Left kidney (tissue), 2 donors: ENCODE measurements around the gene ITPR1. TPM values are rescaled to one million over a fixed set of nuclear protein-coding genes. Genes with fewer than 3 reads are reported as not detected.
"Not testable (repeated sequence)": the region's sequence is repeated elsewhere in the genome, so short reads cannot be mapped to it uniquely, and the experiment has no call there.

Source experiments
- DNase-seq: peaks from one replicate; pipeline ENCODE4 v3.0.0-alpha.2; 2013
- polyA plus RNA-seq: library from polyadenylated mRNA; unstranded; fragments of 120-200 nt; gene quantifications from one replicate; pipeline ENCODE4 v1.2.1, GENCODE V29; 2013; ENCODE audit not compliant: insufficient read length

ITPR1 gene
- polyA plus RNA-seq, 1 donor, result 68.2 TPM

- DNase-seq, result not testable (repeated sequence)
Observed at GRCh38 chr3:4590849-4591248, 97.7 kb downstream of the ITPR1 start.

- DNase-seq, result no peak
Observed at GRCh38 chr3:4591669-4592068, 98.5 kb downstream of the ITPR1 start.

GRCh38 chr3:4593014-4593413, 99.9 kb downstream of the ITPR1 start:
- DNase-seq, result no peak

- DNase-seq, result peak; percentile 60
Observed at GRCh38 chr3:4595710-4596113, 102.6 kb downstream of the ITPR1 start.

GRCh38 chr3:4596612-4597011, 103.5 kb downstream of the ITPR1 start:
- peak; percentile 78 for DNase-seq

GRCh38 chr3:4597208-4597985, 104.2 kb downstream of the ITPR1 start:
- no peak for DNase-seq

- DNase-seq, result not testable (repeated sequence)
Observed at GRCh38 chr3:4598232-4598631, 105.1 kb downstream of the ITPR1 start.

- no peak for DNase-seq
Observed at GRCh38 chr3:4599612-4600011, 106.5 kb downstream of the ITPR1 start.

- no peak for DNase-seq
Observed at GRCh38 chr3:4600493-4600892, 107.3 kb downstream of the ITPR1 start.

- DNase-seq, result no peak
Observed at GRCh38 chr3:4601892-4602291, 108.7 kb downstream of the ITPR1 start.

GRCh38 chr3:4604693-4605092, 111.5 kb downstream of the ITPR1 start:
- DNase-seq, result no peak

GRCh38 chr3:4606911-4607310, 113.8 kb downstream of the ITPR1 start:
- no peak for DNase-seq

GRCh38 chr3:4613366-4613765, 120.2 kb downstream of the ITPR1 start:
- DNase-seq, result no peak

GRCh38 chr3:4614070-4614469, 120.9 kb downstream of the ITPR1 start:
- DNase-seq, result no peak

GRCh38 chr3:4614927-4615326, 121.8 kb downstream of the ITPR1 start:
- DNase-seq, result no peak

GRCh38 chr3:4615750-4616149, 122.6 kb downstream of the ITPR1 start:
- DNase-seq, result peak; percentile 13

GRCh38 chr3:4623421-4623999, 130.4 kb downstream of the ITPR1 start:
- DNase-seq, result no peak

- no peak for DNase-seq
Observed at GRCh38 chr3:4627651-4628375, 134.7 kb downstream of the ITPR1 start.

- DNase-seq, result no peak
Observed at GRCh38 chr3:4629095-4630007, 136.2 kb downstream of the ITPR1 start.

- peak; percentile 72 for DNase-seq
Observed at GRCh38 chr3:4633078-4634004, 140.2 kb downstream of the ITPR1 start.

- DNase-seq, result no peak
Observed at GRCh38 chr3:4634894-4635293, 141.7 kb downstream of the ITPR1 start.
